Heart left ventricle (tissue), 13 donors: ENCODE measurements around the gene SLC9C2.
"Not testable (repeated sequence)": the region's sequence is repeated elsewhere in the genome, so short reads cannot be mapped to it uniquely, and the experiment has no call there.

ENCODE experiments used
- CTCF ChIP-seq, 12 donors: fragments of 200-600 bp; sonication (generic) in 4 of 12; IDR thresholded peaks; one replicate each; pipeline versions ENCODE4 v1.5.0 to v1.8.0; 2018 to 2022; ENCODE audit warnings: antibody characterized with exemption in 12 of 12, mild to moderate bottlenecking in 5 of 12
- POLR2A ChIP-seq, 2 donors: fragments of 450-650 bp; IDR thresholded peaks; one replicate each; pipeline ENCODE4 v1.6.1; 2017; ENCODE audit warnings: antibody characterized with exemption in 2 of 2, mild to moderate bottlenecking in 2 of 2, moderate library complexity in 2 of 2
- donor health status: ischemic (EF 13 %, LVEDD 7.1; RV severe dilation, severe dysfunction).
- donor health status: DM: no; HTN: yes; CAD: no.
- donor health status: DM: no; HTN: no; CAD: no.
- donor health status: ischemic (EF 25% LVEDD 6.9; RV normal size, moderate dysfunction).
- donor health status: ischemic (EF 25% LVEDD 5.7; RV mildly dilated, moderate dysfunction).
- donor health status: ischemic (EF 35%, LVEDD 5.7; RV mildly dilated, moderate dysfunction).
- donor health status: nonischemic (EF 11% LVEDD 7.7; RV severe dilation, severe dysfunction).
- donor health status: DM: yes; HTN: yes; CAD: no.
- donor health status: PGD.
- donor health status: ischemic (EF 29% LVEDD 5.4; RV normal size, mild dysfunction).
- donor health status: nonischemic (EF 23%, LVEDD 6.1; RV moderate dilation, normal function).

DNA sequence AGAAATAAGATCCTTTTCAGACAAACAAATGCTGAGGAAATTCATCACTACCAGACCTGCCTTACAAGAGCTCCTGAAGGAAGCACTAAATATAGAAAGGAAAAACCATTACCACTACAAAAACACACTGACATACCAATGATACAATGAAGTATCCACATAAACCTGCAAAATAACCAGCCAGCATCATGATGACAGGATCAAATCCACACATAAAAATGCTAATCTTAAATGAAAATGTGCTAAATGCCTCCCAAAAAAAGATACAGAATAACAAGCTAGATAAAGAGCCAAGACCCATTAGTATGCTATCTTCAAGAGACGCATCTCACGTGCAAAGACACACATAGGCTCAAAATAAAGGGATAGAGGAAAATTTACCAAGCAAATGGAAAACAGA, 140.2 kb downstream of the SLC9C2 start:
- TF ChIP-seq CTCF, POLR2A (IDR thresholded peaks at IDR 0.05): not testable (repeated sequence)
